Astrocyte of the spinal cord (primary cell): ENCODE measurements around the gene MED26.
"Not testable (repeated sequence)": the region's sequence is repeated elsewhere in the genome, so short reads cannot be mapped to it uniquely, and the experiment has no call there.

Experiments
- DNase-seq: peaks from one replicate; pipeline ENCODE4 v3.0.0; 2011; ENCODE audit warnings: low read depth, low spot score
- H3K4me3 ChIP-seq: 2 replicates; pipeline ENCODE4 v1.5.1; 2011; ENCODE audit warnings: low read depth, mild to moderate bottlenecking, low read length, moderate library complexity
- in situ Hi-C: cut with HindIII; loops from 2 replicates; pipeline ENCODE4 v1.10.0; 2017; ENCODE audit warnings: low sequenced_read_pairs
- TF ChIP-seq, protein P1 (sequence below): IDR thresholded peaks from 2 replicates; pipeline ENCODE4 v1.5.1; 2012; ENCODE audit warnings: low read depth, mild to moderate bottlenecking, low read length, inconsistent platforms

Gene MED26

DNA sequence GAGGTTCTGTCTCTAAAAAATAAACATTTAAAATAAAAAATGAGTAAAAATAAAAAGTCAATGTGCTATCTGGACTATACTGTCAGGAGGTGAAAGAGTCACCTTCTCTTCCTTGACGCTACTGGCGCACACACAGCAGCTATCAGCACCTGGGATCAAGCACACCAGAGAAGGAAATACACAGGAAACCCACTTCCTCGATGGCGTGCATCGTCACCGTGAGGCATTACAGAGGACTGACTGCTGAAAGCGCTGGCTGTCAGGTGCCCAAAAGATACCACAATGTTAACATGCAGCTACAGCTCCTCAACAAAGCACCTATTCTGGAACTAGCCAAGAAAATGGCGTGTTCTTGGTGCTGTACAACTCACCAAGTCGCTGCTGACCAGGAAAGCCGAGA is 61.8 kb downstream of the MED26 start:
- in situ Hi-C loops: no loop called here
- no peak for DNase-seq
- H3K4me3 ChIP-seq: no peak overlapping the region
- TF ChIP-seq, protein P1, sequence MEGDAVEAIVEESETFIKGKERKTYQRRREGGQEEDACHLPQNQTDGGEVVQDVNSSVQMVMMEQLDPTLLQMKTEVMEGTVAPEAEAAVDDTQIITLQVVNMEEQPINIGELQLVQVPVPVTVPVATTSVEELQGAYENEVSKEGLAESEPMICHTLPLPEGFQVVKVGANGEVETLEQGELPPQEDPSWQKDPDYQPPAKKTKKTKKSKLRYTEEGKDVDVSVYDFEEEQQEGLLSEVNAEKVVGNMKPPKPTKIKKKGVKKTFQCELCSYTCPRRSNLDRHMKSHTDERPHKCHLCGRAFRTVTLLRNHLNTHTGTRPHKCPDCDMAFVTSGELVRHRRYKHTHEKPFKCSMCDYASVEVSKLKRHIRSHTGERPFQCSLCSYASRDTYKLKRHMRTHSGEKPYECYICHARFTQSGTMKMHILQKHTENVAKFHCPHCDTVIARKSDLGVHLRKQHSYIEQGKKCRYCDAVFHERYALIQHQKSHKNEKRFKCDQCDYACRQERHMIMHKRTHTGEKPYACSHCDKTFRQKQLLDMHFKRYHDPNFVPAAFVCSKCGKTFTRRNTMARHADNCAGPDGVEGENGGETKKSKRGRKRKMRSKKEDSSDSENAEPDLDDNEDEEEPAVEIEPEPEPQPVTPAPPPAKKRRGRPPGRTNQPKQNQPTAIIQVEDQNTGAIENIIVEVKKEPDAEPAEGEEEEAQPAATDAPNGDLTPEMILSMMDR: no peak

DNA sequence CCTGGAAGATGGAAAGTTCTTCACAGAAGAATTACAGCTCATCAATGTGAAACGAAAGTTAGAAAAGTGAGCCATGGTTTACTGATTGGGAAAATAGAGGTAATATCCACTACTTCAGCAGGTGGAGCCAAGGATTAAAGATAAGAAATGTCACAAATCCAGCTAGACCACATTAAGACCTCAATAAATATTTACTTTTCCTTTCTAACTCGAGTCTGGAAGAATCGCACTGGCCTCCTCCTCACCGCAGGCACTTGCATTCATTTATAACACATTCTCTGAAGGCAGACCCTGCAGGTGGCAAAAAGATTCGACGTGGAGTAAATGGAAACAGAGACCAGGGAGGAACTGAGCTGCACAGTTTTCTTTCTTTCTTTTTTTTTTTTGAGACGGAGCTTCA is 63.2 kb downstream of the MED26 start:
- no peak for DNase-seq
- in situ Hi-C loops: no loop called here
- no peak overlapping the region for H3K4me3 ChIP-seq
- TF ChIP-seq, protein P1: no peak

DNA sequence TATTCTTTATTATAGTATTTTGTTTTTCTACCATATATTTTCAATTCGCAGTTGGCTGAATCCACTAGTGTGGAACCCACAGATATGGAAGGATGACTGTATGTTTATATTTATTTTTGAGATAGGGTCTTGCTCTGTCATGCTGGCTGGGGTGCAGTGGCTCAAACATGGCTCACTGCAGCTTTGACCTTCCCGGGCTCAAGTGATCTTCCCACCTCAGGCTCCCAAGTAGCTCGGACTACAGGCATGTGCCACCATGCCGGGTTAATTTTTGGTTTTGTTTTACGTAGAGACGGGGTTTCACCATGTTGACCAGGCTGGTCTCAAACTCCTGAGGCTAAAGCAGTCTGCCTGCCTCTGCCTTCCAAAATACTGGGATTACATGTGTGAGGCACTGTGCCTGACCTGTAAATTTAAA is 65.4 kb downstream of the MED26 start:
- TF ChIP-seq, protein P1: no peak
- no peak for DNase-seq
- no peak overlapping the region for H3K4me3 ChIP-seq
- in situ Hi-C loops: no loop called here

DNA sequence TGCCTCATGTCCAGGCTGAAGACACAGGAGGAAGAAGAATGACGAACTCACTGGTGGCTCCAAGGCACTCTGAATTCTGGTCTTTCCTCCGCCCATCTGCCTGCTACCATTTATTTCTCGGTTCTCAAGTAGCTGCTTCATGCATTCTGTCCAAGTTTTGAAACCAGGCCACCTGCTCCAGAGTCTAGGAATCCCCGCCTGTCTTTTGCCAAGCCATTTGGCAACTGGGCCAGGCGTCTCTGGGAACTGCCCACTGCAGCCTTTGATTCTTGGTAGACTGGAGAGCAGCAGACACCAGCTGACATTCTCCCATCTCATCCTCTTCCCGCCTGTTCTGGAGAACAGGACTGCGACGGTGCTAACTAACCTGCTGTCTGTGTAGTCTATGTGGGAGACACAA is 66.6 kb downstream of the MED26 start:
- in situ Hi-C loops: no loop called here
- TF ChIP-seq, protein P1: no peak

DNA sequence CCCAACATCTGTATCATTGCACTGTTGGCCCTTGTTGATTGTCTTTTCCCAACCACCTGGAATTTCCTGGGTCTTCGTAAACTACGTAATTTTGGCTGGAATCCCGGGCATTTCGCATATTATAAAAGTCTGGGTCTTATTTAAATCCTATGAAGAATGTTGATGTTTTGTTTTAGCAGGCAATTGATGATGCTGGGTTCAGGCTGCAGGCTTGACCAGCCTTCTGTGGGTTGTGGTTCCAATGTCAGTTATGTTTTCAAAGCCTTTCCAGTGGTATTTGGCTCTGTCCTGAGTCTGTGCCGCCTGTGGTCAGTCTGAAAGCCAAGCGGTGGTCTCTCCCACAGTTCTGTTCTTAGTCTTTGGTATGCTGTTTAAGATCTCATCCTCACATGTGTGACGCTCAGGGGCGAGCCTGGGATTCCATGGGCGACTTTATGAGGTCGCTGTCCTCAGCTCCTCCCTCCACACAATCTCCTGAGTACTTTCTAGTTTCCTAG is 68.2 kb downstream of the MED26 start:
- peak; percentile 28 for DNase-seq
- TF ChIP-seq, protein P1: no peak
- H3K4me3 ChIP-seq: no peak overlapping the region
- in situ Hi-C loops: no loop called here

More for the DNA sequence above, 66.6 kb downstream of the MED26 start:
- DNase-seq: no peak
- H3K4me3 ChIP-seq: no peak overlapping the region

DNA sequence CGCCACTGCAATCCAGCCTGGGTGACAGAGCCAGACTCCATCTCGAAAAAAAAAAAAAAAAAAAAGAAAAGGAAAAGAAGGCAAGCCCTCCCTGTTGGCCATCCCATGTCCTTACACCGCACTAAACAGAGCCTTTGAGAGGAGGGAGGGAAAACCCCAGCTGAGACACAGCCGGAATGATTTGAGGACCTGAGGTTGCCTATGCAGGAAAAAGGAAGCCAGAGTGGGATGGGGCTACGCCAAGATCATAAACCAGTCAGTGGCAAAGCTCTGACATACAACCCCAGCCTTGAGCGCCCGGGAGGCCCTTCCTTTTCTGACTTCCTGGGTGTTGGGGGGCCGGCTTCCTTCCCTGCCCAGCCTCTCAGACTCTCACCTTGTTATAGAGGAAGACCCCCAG is 73.2 kb downstream of the MED26 start:
- TF ChIP-seq, protein P1: no peak
- DNase-seq: no peak
- in situ Hi-C loops: no loop called here
- no peak overlapping the region for H3K4me3 ChIP-seq

DNA sequence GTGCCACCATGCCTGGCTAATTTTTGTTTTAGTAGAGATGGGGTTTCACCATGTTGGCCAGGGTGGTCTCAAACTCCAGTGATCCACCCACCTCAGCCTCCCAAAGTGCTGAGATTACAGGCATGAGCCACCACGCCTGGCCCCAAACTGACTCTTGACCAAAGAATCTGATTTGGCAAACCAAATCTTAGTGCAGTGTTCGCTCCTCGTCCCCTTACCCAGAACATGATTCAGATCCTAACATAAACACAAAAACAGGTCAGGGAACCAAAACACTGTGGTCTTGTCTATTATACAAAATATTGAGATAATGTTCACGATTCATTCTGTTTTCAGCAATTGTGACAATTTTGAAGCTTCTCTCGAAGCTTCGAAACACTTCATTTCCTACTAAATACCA is 76.1 kb downstream of the MED26 start:
- DNase-seq, H3K4me3 ChIP-seq, in situ Hi-C loops: not testable (repeated sequence)
